Measurements from ENCODE around the gene PRIMA1.

DNA sequence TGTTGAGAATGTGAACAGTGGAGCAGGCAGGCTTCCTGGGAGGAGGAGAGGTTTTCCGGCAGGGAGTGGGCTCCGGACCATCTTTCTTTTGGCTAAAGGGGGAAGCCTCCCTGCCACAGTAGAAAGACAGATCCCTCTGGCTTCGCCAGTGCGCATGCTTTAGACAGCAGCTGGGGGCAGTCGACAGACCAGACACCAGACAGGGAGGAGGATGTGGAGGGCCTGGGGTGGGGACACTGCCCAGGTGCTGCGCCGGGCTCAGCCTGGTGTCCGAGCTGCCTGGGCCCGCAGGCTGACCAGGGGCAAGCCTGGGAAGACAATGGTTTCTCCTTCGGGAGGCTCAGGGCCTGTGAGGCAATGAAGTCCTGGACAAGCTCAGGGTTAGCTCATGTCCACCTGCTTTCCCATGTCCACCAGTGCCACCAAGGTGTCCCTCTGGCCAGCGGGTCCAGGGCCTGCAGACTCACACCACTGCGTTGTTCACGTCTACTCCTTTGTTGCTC, 67.3 kb downstream of the PRIMA1 start:
- TF ChIP-seq POLR2AphosphoS5 (IDR thresholded peaks at IDR 0.05; ENCODE audit: low read depth) = no peak
- TF ChIP-seq EZH2 (IDR thresholded peaks at IDR 0.05; ENCODE audit: low read depth, unreplicated experiment) = no peak

Data from GM23338 (cell line).